ENCODE results near the gene OLIG1. TPM values are rescaled to one million over a fixed set of nuclear protein-coding genes. Genes with fewer than 3 reads are reported as not detected.

OLIG1 gene
- total RNA-seq, 4 donors from 2014 or later, result not detected

GRCh38 chr21:33030633-33031032 is 39.3 kb upstream of the OLIG1 start:
- 26% methylated on average over 6 of the region's 6 CpGs for WGBS
- no peaks in the 10 kb centered on the region for H3K9me3 ChIP-seq
- no peak overlapping the region for H3K4me3 ChIP-seq
- H3K4me1 ChIP-seq, result peaks cover 8 to 53% (median 41%) of the 10 kb centered on the region in 4 donors
- intact Hi-C loops (cut with DNase I), result no loop called here
- DNase-seq (ENCODE audit: extremely low spot score), result no peak
- peaks cover 0 to 100% (median 64%) of the 10 kb centered on the region in 4 donors for H3K27me3 ChIP-seq
- TF ChIP-seq EP300 (IDR thresholded peaks at IDR 0.05), result no peak
- TF ChIP-seq CTCF (IDR thresholded peaks at IDR 0.05), result no peak
- TF ChIP-seq POLR2AphosphoS5 (IDR thresholded peaks at IDR 0.05), result no peak
- no peak for TF ChIP-seq POLR2A (IDR thresholded peaks at IDR 0.05; ENCODE audit: low read depth)
- H3K36me3 ChIP-seq, result no peaks in the 10 kb centered on the region
- no peak overlapping the region for H3K27ac ChIP-seq (replicated peaks in 1 of 4)

GRCh38 chr21:33031152-33031911 is 38.6 kb upstream of the OLIG1 start:
- intact Hi-C loops (cut with DNase I), result no loop called here
- WGBS, result 23% methylated on average over 8 of the region's 10 CpGs
- Histone ChIP-seq H3K9me3 (no peaks in the 10 kb centered on the region), H3K27me3 (peaks cover 0 to 98% (median 58%) of the 10 kb centered on the region in 4 donors), H3K36me3 (no peaks in the 10 kb centered on the region), H3K4me1 (peaks cover 7 to 46% (median 34%) of the 10 kb centered on the region in 4 donors), H3K27ac (replicated peaks in 1 of 4) (no peak overlapping the region), H3K4me3 (no peak overlapping the region)
- no peak for DNase-seq (ENCODE audit: extremely low spot score)
- no peak for TF ChIP-seq POLR2A (IDR thresholded peaks at IDR 0.05; ENCODE audit: low read depth)
- TF ChIP-seq POLR2AphosphoS5 (IDR thresholded peaks at IDR 0.05), result no peak
- TF ChIP-seq CTCF (IDR thresholded peaks at IDR 0.05), result no peak
- no peak for TF ChIP-seq EP300 (IDR thresholded peaks at IDR 0.05)

GRCh38 chr21:33032434-33033047 is 37.4 kb upstream of the OLIG1 start:
- no peak for DNase-seq (ENCODE audit: extremely low spot score)
- H3K27me3 ChIP-seq, result peaks cover 0 to 97% (median 51%) of the 10 kb centered on the region in 4 donors
- H3K4me1 ChIP-seq, result peaks cover 7 to 33% (median 25%) of the 10 kb centered on the region in 4 donors
- no peaks in the 10 kb centered on the region for H3K9me3 ChIP-seq
- no peak for TF ChIP-seq EP300 (IDR thresholded peaks at IDR 0.05)
- no peak for TF ChIP-seq POLR2AphosphoS5 (IDR thresholded peaks at IDR 0.05)
- no peak for TF ChIP-seq CTCF (IDR thresholded peaks at IDR 0.05)
- no peak for TF ChIP-seq POLR2A (IDR thresholded peaks at IDR 0.05; ENCODE audit: low read depth)
- no peaks in the 10 kb centered on the region for H3K36me3 ChIP-seq
- no peak overlapping the region for H3K4me3 ChIP-seq
- 32% methylated on average over 9 of the region's 10 CpGs for WGBS
- H3K27ac ChIP-seq (replicated peaks in 1 of 4), result no peak overlapping the region
- intact Hi-C loops (cut with DNase I), result no loop called here

- H3K27me3 ChIP-seq, result peaks cover 0 to 89% (median 43%) of the 10 kb centered on the region in 4 donors
- H3K36me3 ChIP-seq, result no peaks in the 10 kb centered on the region
- no peaks in the 10 kb centered on the region for H3K9me3 ChIP-seq
- H3K4me3 ChIP-seq, result no peak overlapping the region
- DNase-seq (ENCODE audit: extremely low spot score), result no peak
- TF ChIP-seq POLR2AphosphoS5 (IDR thresholded peaks at IDR 0.05), result no peak
- no peak overlapping the region for H3K27ac ChIP-seq (replicated peaks in 1 of 4)
- intact Hi-C loops (cut with DNase I), result no loop called here
- WGBS, result under 1% methylated on average over 19 of the region's 76 CpGs
- H3K4me1 ChIP-seq, result peaks cover 7 to 26% (median 18%) of the 10 kb centered on the region in 4 donors
Observed at GRCh38 chr21:33033094-33033951, 36.6 kb upstream of the OLIG1 start.
